Measurements from ENCODE around the gene ATP6V1B1.
A peak's percentile ranks its signal among the peaks of the same experiment; 100 is the strongest.
"Not testable (repeated sequence)": the region's sequence is repeated elsewhere in the genome, so short reads cannot be mapped to it uniquely, and the experiment has no call there.

ATP6V1B1 gene

GRCh38 chr2:70990216-70990615 lies 54.5 kb downstream of the ATP6V1B1 start:
- DNase-seq (ENCODE audit: low read depth in 3 of 3), result no peak

- DNase-seq (ENCODE audit: low read depth in 3 of 3), result no peak
These were observed 55.4 kb downstream of the ATP6V1B1 start for GRCh38 chr2:70991142-70991541.

DNA sequence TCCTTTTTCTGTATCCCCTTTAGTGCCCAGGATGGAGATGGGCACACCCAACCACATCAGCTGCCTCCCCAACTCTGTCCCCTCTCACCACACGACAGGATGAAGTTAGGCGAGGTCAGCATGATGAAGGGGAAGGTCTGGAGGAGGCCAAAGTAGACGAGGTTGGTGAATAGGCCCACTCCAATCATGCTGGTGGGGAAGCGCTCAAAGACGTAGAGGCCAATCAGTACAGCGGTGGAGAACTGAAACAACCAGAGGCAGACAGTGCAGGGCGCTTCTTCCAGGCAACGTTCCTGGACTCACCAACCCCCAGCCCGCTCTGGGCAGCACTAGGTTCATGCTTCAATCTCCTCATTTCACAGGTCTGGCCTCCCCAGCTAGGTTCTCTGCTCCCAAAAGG lies 56.0 kb downstream of the ATP6V1B1 start:
- no peak for DNase-seq (ENCODE audit: low read depth in 3 of 3)

DNA sequence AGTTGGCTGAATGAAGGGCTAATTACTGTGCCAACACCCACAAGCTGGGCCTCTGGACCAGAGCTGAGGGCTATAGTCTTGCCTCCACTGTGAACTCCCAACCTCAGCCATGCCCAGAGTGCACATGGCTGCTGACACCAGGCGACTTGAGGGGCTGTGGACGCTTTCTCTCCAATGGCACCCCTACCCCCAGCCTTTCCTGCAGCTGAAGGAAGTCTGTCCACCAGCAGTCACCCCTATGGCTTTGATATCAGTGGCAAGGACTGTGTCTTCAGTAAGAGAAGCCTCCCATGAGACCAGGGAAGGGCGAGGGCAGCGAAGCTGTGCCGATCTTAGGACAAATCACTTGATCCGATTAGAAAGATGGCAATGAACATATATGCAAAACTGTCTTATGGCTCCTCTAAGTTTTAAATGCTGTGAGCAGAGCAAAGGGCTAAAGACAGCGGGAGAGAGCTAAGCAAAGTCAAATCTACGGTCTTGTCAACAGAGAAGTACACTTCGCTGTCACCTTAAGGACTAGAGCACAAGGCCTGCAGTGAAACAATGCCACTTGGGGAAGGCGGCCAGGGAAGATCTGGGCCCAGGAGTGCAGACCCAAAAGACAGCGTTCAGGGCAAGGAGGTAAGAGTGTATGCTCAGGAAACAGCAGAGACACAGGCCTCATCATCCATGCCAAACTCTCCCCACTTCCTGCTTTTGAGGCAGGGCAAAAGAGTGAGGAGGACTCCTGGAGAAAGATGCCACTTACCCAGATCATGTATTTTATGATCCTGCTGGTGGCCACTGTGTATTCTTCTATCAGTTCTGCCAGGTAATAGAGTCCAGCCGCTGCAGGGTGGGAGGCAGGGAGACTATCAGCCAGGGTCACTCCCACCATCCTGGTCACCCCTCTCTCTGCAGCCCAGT lies 57.5 kb downstream of the ATP6V1B1 start:
- DNase-seq (ENCODE audit: low read depth in 3 of 3), result no peak

- no peak for DNase-seq (ENCODE audit: low read depth in 3 of 3)
These were observed 58.5 kb downstream of the ATP6V1B1 start for GRCh38 chr2:70994009-70994698.

- peak; percentile 78 to 87 (median 78) for DNase-seq (ENCODE audit: low read depth in 3 of 3)
These were observed 59.2 kb downstream of the ATP6V1B1 start, which contains the start of gene TEX261 for GRCh38 chr2:70994699-70995425. Gene TEX261 (minus strand): TSS chr2:70994873. CDS start chr2:70994757, 116 bp downstream.

DNA sequence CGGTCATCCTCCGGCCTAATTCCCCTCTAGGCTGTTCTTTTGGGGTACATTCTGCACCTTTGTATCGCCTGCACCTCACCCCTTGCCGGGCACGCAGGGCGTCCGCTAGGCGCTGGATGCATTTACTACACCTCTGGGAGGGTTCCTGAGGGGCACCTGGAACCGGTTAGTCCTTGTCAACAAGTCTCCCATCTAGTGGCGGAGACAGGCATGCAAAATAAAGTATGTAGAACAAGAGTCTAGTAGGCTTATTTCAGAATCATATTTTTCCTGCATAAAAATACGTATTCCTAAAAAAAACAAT lies 59.7 kb downstream of the ATP6V1B1 start:
- DNase-seq (ENCODE audit: low read depth in 3 of 3), result peak in 2 of 3 experiments; percentile 21 to 35

DNA sequence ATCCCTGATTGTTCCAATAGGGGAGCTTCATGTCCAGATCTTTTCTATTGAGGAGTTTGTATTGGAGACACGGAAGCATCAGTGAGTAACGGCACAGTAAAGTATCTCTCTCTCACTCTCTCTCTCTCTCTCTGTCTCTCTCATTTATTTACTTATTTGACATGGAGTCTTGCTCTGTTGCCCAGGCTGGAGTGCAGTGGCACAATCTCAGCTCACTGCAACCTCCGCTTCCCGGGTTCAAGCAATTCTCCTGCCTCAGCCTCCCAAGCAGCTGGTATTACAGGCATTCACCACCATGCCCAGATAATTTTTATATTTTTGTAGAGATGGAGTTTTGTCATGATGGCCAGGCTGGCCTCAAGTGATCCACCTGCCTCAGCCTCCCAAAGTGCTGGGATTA lies 63.2 kb downstream of the ATP6V1B1 start:
- DNase-seq (ENCODE audit: low read depth in 3 of 3), result not testable (repeated sequence)

GRCh38 chr2:70999362-70999761 lies 63.7 kb downstream of the ATP6V1B1 start:
- DNase-seq (ENCODE audit: low read depth in 3 of 3), result no peak

DNA sequence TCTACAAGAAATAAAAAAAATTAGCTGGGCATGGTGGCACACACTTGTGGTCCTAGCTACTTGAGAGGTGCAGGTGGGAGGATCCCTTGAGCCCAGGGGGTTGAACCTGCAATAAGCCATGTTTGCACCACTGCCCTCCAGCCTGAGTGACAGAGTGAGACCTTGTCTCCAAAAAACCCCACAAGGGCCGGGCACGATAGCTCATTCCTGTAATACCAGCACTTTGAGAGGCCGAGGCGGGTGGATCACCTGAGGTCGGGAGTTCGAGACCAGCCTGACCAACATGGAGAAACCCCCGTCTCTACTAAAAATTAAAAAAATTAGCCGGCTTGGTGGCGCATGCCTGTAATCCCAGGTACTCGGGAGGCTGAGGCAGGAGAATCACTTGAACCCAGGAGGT lies 64.2 kb downstream of the ATP6V1B1 start:
- not testable (repeated sequence) for DNase-seq (ENCODE audit: low read depth in 3 of 3)

GRCh38 chr2:71000780-71001591 lies 65.3 kb downstream of the ATP6V1B1 start:
- peak; percentile 58 to 67 (median 60) for DNase-seq (ENCODE audit: low read depth in 3 of 3)

DNA sequence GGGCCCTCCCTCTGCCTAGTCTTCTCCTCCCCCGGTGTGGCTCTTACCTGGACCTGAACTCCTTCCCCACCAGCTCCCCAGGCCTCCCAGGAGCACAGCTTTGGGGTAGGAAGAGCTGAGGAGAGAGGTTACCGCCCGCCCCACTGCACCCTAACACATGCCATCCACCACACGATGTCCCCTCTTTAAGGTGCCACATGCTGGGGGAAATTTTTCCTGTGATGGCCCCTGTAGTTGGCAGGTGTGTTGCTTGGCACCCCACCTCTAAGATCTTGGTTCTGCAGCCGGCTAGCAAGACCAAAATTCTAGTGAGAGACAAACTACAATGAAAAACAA lies 65.9 kb downstream of the ATP6V1B1 start:
- no peak for DNase-seq (ENCODE audit: low read depth in 3 of 3)

GRCh38 chr2:71001981-71002570 lies 66.4 kb downstream of the ATP6V1B1 start:
- DNase-seq (ENCODE audit: low read depth in 3 of 3), result no peak

DNA sequence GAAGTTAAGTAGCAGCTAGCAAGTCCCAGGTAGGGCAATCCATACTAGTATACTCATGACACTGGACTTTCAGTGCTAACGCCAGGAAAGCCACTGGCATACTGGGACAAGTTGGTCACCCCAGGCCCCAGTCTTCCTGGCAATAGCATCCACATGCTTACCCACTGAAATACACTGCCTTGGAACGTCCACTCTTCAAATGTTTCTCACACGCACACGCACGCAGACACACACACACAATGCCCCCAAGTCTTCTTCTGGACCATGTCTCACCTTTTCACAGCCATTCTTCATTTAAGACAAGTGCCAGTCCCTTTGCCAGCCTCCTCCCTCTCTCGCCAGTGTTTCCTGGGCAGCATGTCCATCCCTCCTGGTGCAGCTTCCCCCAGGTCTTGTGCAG lies 67.7 kb downstream of the ATP6V1B1 start:
- DNase-seq (ENCODE audit: low read depth in 3 of 3), result no peak

DNA sequence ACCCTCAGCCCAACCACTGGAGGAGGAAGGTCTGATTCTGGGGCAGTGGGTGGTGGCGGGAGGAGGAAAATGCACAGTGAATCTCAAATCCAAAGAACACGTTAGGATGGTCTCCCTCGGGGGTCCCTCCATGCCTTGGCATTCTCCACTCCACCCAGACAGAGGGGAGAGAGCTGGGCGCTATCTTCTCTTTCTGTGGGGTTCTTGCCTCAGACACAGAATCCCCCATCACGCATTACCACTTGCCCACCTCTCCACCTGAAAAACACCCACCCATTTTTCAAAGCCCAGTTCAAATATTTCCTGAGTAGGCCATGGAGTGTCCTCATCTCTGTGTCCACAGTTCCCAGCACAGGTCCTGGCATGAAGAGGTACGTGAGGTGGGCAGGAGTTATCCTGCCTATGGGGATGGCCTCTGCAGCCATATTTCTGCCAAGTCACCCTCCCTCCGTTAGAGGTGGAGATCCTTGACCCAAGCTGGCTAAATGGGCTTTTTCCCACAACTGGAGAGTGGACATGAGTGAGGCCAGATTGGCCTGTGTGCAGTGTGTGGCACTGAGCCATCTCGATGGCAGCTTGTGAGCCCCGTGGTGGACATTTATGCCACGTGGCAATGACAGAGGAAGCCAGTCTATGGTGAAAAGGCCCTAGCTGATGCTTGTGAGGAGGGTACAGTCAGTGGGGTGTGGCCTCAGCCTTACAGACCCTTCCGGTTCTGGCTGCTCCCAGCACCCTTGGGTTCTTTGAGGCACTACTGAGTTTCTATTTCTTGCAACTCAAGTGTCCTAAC lies 68.5 kb downstream of the ATP6V1B1 start:
- DNase-seq (ENCODE audit: low read depth in 3 of 3), result no peak

GRCh38 chr2:71004857-71005256 lies 69.2 kb downstream of the ATP6V1B1 start:
- DNase-seq (ENCODE audit: low read depth in 3 of 3), result no peak

- no peak for DNase-seq (ENCODE audit: low read depth in 3 of 3)
These were observed 69.8 kb downstream of the ATP6V1B1 start for GRCh38 chr2:71005271-71006202.

DNA sequence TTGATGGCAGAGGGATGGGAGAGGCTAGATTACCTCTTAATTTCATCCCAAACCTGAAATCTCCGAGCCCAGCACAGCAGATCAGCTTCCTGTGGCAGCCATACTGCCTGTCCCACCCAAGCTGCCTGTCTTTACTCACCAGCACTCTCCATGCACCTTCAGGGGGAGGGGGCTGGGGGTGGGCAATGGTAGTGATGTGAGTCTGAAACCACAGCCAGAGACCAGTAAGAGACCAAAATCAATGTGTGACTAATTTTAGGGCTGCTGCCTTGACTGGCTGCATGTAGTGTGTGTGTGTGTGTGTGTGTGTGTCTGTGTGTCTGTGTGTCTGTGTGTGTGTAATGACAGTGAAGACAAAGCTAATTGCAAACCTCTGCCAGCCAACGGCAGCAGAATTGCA lies 70.6 kb downstream of the ATP6V1B1 start:
- DNase-seq (ENCODE audit: low read depth in 3 of 3), result no peak

Data from stimulated activated CD4-positive, alpha-beta T cell treated with anti-CD3 and anti-CD28 coated beads, TNF-alpha, amount 100 ng/mL, for 4 hours (primary cell).